HL-60 (cell line): ENCODE results near the gene ADAMTS2.

Experiments used
- DNase-seq, 2 experiments: peaks; one replicate each; pipeline ENCODE4 v3.0.0-alpha.2; 2010 to 2020; ENCODE audit warnings: low read depth in 1 of 2, low spot score in 1 of 2
- H3K27ac ChIP-seq: fragments of 250-450 bp; sonication (Bioruptor Pico); replicated peaks from 2 replicates; pipeline ENCODE4 v1.5.1; 2020; ENCODE audit warnings: mild to moderate bottlenecking, moderate library complexity
- H3K27me3 ChIP-seq: fragments of 250-450 bp; sonication (Bioruptor Pico); 2 replicates; pipeline ENCODE4 v1.5.1; 2021; ENCODE audit warnings: mild to moderate bottlenecking, moderate library complexity; ENCODE audit not compliant: insufficient read depth, poor library complexity, severe bottlenecking
- H3K4me3 ChIP-seq: replicated peaks from 2 replicates; pipeline ENCODE4 v1.5.1; 2011; ENCODE audit warnings: mild to moderate bottlenecking, control low read depth, low read length; ENCODE audit not compliant: insufficient read depth
- CTCF ChIP-seq: IDR thresholded peaks from one replicate; pipeline ENCODE4 v1.5.1; 2011; ENCODE audit warnings: low read length, control low read depth, inconsistent platforms; ENCODE audit not compliant: insufficient read depth
- GABPA ChIP-seq: IDR thresholded peaks from 2 replicates; pipeline ENCODE4 v1.6.1; 2012; ENCODE audit warnings: low read depth
- POLR2AphosphoS5 ChIP-seq: IDR thresholded peaks from 2 replicates; pipeline ENCODE4 v1.6.1; 2012; ENCODE audit warnings: low read depth
- SPI1 ChIP-seq: IDR thresholded peaks from 2 replicates; pipeline ENCODE4 v1.6.1; 2012; ENCODE audit warnings: low read depth, mild to moderate bottlenecking, borderline replicate concordance
- TF ChIP-seq, protein P1 (sequence below): IDR thresholded peaks from 2 replicates; pipeline ENCODE4 v1.6.1; 2012; ENCODE audit warnings: low read depth; ENCODE audit not compliant: insufficient replicate concordance

ADAMTS2 gene

DNA sequence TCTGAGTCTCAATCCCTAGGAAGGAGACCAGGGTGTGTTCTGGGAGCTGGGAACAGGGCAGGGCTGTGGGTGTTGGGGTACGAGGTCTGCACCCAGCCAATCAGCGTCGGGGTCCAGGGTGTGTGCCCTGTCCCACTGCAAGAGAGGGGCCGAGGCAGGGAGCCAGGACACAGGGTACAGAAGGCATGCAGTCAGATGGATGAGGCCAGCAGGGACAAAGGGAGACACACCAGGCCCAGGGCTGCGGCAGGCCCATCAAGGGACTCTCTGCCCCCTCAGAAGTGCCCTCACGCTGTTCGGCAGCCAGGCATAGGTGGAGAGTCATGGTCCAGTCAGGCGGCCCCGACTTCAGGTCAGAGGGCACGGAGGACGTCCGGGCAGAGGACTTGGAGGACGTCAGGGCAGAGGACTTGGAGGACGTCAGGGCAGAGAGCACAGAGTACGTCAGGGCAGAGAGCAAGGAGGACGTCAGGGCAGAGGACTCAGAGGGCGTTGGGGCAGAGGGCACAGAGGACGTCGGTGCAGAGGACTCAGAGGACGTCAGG lies 28.8 kb upstream of the ADAMTS2 start:
- H3K4me3 ChIP-seq = no peak overlapping the region
- TF ChIP-seq POLR2AphosphoS5 = no peak
- TF ChIP-seq SPI1 = no peak
- TF ChIP-seq GABPA = no peak
- TF ChIP-seq CTCF = no peak
- TF ChIP-seq, protein P1, sequence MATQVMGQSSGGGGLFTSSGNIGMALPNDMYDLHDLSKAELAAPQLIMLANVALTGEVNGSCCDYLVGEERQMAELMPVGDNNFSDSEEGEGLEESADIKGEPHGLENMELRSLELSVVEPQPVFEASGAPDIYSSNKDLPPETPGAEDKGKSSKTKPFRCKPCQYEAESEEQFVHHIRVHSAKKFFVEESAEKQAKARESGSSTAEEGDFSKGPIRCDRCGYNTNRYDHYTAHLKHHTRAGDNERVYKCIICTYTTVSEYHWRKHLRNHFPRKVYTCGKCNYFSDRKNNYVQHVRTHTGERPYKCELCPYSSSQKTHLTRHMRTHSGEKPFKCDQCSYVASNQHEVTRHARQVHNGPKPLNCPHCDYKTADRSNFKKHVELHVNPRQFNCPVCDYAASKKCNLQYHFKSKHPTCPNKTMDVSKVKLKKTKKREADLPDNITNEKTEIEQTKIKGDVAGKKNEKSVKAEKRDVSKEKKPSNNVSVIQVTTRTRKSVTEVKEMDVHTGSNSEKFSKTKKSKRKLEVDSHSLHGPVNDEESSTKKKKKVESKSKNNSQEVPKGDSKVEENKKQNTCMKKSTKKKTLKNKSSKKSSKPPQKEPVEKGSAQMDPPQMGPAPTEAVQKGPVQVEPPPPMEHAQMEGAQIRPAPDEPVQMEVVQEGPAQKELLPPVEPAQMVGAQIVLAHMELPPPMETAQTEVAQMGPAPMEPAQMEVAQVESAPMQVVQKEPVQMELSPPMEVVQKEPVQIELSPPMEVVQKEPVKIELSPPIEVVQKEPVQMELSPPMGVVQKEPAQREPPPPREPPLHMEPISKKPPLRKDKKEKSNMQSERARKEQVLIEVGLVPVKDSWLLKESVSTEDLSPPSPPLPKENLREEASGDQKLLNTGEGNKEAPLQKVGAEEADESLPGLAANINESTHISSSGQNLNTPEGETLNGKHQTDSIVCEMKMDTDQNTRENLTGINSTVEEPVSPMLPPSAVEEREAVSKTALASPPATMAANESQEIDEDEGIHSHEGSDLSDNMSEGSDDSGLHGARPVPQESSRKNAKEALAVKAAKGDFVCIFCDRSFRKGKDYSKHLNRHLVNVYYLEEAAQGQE = no peak
- no peaks in the 10 kb centered on the region for H3K27me3 ChIP-seq
- no peak overlapping the region for H3K27ac ChIP-seq
- no peak for DNase-seq

DNA sequence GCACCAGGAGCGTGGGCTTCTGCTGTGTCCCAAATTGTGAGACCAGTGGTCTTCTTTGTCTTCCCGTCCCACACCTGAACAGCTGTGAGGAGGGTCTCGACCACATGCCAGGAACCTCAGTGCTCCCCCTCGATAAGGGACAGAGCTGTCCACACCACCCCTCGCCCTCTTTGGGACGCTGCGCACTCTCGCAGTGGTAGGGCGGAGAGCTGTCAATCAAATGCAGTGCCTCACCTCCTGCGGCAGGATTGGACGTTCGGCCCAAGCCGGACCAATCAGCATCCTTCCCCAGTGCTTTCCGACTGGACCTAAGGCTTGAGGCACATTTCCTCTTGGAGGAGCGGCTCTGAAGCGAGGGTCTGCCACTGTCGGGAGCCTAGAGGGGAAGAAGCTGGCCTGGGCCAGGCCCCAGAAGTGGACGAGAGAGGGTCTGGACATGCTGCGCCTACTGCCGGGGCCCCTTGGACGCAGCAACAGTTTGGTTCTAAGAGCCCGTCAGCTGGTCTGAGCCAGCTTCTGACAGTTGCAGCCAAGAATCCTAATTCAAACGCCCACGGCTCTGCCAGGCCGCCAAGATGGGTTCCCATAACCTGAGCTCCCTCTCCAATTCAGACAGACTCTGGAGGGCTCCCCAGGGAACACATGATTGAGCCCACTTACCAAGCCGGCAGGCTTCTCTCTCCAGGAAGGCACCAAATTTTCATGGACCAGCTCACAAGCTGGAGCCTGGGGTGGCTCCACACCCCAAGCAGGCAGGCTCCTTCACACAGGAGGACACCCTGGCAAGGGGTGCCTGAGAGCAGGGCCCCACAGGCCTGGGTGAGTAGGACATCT lies 28.1 kb upstream of the ADAMTS2 start:
- no peak for DNase-seq

More for the DNA sequence above, 28.1 kb upstream of the ADAMTS2 start:
- H3K4me3 ChIP-seq = no peak overlapping the region
- no peak overlapping the region for H3K27ac ChIP-seq
- TF ChIP-seq POLR2AphosphoS5 (no peak), GABPA (no peak), CTCF (no peak), SPI1 (no peak)
- TF ChIP-seq, protein P1 = no peak
- H3K27me3 ChIP-seq = no peaks in the 10 kb centered on the region
